NCI-H526 treated with DMSO at 0.1 percent for 48 hours (cell line): ENCODE data around the gene B4GALT3.

Experiments used
- DNase-seq: peaks from one replicate; lab custom pipeline; 2025; lab: John Stamatoyannopoulos, UW

B4GALT3 gene

DNA sequence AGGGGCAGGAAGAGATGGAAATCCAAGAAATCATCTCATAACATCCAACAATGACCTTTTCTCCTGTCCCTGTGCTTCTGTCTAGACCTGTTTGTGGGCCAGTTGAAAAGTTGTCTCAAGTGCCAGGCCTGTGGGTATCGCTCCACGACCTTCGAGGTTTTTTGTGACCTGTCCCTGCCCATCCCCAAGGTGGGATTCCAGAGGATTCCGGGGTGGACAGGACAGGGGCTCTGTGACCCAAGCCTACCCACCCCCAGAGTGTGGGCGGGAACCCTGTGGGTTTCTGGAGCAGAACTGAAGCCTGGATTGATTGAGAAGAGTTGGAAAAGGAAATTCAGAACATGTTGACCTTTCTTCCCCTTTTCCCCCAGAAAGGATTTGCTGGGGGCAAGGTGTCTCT lies 13.5 kb downstream of the B4GALT3 start:
- DNase-seq = no peak

DNA sequence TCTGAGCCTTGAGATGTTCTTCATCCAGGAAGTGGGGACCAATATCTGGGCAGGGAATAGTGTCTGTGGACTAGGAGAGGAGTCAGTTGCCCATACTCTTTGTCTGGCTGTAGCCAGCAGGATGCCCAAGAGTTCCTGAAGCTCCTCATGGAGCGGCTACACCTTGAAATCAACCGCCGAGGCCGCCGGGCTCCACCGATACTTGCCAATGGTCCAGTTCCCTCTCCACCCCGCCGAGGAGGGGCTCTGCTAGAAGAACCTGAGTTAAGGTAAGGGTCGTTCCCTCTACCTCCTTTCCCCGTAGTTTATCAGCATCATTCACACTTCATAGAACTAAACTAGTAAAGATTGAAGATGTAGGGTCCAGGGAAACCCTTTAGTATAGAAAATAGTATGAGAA lies 14.5 kb downstream of the B4GALT3 start:
- no peak for DNase-seq

DNA sequence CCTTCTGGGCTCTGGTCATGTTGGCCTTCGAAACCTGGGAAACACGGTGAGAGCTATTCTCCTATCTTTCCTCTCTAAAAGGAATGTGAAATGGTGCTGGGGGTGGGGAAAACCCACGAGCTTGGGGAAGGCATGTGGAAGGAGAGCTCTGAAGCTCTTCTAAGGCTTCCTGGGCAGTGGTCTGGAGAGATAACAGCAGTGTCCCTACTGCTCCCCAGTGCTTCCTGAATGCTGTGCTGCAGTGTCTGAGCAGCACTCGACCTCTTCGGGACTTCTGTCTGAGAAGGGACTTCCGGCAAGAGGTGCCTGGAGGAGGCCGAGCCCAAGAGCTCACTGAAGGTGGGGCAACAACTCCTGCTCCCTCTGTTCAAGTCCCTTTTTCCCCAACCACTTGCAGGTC lies 15.3 kb downstream of the B4GALT3 start:
- no peak for DNase-seq

DNA sequence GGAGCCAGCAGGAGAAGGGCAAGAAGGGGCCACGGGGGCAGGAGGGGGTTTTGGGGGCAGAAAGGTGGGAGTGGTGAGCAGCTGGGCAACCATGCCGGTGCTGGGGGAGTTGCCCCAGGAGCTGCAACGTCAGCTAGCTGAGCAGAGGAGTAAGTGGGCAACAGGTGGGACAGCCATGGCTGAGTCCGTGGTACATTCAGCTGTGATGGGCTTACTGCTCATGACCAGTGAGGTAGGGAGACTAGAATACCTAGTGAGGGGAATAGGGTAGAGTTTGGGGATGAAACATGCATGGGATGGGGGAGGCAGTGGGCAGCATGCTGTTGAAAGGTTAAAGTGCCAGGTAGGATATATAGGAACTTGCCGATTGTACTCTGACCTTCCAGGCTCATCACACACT lies 15.7 kb downstream of the B4GALT3 start:
- DNase-seq = no peak

DNA sequence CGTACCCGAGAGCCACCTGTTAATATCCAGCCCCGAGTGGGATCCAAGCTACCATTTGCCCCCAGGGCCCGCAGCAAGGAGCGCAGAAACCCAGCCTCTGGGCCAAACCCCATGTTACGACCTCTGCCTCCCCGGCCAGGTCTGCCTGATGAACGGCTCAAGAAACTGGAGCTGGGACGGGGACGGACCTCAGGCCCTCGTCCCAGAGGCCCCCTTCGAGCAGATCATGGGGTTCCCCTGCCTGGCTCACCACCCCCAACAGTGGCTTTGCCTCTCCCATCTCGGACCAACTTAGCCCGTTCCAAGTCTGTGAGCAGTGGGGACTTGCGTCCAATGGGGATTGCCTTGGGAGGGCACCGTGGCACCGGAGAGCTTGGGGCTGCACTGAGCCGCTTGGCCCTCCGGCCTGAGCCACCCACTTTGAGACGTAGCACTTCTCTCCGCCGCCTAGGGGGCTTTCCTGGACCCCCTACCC lies 16.6 kb downstream of the B4GALT3 start:
- no peak for DNase-seq

DNA sequence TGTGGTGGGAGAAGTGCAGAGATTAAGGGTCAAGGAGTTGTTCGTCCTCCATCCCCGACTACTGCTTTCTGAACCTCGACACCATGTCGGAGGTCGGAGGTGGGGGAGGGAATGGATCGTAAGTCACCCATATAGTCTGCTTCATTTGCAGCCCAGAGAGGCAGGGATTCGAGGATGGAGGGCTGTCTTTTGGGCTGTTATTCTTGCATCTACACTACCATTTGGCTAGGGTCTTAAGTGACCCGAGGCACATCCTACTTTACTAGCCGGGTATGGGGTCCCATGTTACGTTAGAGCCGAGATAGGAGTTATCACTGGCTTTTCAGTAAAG lies 17.4 kb downstream of the B4GALT3 start:
- no peak for DNase-seq

DNA sequence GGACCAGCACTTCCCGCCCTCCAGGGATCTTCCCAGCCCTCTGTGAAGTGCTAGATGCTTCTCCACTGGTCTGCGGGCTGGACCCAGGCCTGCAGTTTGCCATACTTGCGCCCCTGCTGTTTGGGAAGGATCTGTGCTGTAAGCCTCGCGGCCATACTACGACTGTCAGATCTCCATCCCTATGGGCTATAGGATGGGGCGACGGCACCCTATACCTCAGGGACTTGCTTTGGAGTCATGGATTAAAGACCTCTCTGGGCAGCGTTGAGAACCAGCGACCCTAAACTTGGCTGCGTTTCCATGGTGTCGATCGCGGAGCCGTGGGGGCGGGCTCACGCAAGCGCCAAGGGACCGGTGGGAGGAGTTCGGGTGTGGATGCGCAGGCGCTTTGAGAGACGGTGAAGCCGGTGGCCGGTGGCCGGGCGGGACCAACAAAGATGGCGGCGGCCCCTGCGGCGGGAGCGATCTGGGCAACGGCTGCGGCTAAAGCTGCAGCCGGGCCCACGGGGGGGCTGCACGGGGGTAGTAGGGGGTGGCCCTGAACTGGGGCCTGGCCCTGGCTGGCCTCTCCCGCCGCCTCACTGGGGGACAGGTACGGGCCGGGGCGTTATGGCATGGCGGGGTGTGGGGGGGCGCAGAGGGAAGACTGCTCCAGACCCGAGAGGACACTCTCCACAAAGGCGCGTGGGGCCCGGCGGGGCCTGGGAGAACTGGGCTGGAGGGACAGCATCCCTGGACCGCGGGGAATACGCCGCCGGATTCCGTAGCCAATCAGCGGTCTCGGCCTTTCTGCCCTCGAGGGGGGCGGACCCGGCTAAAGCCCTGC lies 18.0 kb downstream of the B4GALT3 start, which contains the start of gene USP21:
Gene USP21, plus strand, starts transcription at position 414 of the 826 bp plus-strand sequence. CDS start 1,141 bp downstream, outside the sequence.
- DNase-seq = peak; percentile 94

DNA sequence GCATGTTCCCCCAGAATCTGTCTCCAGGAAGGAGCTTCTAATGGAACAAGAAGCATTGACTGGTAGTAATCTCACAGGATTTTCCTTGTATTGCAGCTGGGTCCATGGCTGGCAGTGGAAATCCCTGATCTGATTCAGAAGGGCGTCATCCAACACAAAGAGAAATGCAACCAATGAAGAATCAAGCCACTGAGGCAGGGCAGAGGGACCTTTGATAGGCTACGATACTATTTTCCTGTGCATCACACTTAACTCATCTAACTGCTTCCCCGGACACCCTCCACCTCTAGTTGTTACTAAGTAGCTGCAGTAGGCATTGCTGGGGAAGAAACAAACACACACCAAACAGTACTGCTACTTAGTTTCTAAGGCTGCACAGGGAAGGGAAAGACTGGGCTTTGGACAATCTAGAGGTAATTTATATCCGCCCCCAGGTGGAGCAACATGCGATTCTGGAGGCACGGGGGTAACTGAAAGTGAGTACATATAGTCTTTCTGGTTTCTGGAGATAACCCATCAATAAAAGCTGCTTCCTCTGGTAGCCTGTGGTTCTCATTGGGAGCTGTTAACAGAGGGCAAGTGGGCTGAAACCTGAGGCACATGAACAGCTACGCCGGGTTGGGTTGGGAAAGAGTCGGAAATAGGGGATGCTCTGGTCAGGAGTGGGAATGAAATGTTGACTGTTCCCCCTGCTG lies 18.8 kb downstream of the B4GALT3 start:
- no peak for DNase-seq

DNA sequence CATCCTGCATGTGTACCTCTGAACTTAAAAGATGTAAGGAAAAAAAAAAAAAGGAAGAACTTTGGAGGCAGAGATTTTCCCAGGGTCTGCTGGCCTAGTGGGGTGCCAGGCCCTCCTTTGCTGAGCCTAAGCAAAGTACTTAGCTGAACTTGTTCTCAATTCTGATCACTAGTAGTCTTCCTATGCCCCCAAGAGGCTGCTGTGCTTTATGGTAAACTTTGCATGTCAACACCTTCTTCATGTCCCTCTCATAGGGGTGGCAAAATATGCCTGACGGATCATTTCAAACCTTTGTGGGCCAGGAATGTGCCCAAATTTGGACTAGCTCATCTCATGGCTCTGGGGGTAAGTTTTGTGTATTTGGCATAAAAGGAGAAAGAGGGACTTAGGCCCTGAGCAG lies 19.4 kb downstream of the B4GALT3 start:
- DNase-seq = no peak

DNA sequence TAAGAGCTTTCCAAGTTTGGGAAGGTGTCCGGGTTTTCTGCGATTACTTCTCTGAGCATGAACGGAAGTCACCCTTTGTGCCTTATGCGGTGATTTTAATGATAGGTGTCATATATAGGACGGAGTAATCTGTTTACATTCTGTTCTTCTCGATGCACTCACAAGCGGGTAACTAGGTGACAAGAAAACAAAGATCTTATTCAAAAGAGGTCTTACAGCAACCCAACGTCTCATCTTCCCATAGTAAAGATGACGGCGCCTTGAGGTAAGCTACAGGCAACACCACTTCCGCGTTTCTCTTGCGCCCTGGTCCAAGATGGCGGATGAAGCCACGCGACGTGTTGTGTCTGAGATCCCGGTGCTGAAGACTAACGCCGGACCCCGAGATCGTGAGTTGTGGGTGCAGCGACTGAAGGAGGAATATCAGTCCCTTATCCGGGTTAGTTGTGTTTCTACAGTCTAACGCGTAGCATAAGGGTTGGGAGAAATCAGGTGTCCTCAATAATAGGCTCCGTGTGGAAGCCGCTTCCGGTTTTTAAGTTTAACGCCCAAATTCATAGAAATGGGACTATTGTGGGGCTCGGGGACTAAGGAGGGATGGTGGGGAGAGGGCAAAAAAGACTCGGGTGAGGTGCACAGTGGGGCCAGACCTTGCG lies 23.5 kb downstream of the B4GALT3 start, which contains the start of gene UFC1:
Gene UFC1, plus strand, starts transcription at position 297 of the 656 bp plus-strand sequence. Its CDS starts 20 bp downstream, at position 317.
- DNase-seq = peak; percentile 99

DNA sequence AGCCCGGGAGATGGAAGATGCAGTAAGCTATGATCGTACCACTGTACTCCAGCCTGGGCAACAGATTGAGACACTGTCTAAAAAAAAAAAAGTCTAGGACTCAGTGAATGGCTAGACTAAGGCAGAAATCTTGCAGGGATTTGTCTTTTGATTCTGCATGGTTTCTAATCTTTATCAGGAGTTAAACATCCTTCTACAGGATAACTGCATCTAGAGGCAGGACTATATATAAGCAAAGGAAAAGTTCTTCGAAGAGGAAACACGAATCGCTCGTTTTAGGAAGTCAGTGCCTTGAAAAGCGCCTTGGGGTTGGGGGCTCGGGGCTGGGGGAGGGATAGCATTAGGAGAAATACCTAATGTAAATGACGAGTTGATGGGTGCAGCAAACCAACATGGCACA lies 24.1 kb downstream of the B4GALT3 start:
- no peak for DNase-seq

DNA sequence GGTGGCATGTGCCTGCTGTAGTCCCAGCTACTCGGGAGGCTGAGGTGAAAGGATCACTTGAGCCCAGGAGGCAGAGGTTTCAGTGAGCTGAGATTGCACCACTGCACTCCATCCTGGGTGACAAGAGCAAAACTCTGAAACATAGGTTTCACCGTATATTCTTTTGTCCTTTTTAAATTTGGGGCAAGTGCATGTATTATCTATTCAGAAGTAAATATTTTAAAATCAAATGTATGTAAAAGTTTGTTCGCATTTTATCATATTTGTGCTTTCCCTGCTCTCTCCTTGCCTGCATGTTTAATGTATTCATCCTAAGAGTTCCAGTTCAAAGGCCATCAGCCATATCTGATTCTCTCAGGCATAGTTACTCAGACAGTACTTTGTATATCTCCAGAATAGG lies 31.5 kb downstream of the B4GALT3 start:
- DNase-seq = no peak

DNA sequence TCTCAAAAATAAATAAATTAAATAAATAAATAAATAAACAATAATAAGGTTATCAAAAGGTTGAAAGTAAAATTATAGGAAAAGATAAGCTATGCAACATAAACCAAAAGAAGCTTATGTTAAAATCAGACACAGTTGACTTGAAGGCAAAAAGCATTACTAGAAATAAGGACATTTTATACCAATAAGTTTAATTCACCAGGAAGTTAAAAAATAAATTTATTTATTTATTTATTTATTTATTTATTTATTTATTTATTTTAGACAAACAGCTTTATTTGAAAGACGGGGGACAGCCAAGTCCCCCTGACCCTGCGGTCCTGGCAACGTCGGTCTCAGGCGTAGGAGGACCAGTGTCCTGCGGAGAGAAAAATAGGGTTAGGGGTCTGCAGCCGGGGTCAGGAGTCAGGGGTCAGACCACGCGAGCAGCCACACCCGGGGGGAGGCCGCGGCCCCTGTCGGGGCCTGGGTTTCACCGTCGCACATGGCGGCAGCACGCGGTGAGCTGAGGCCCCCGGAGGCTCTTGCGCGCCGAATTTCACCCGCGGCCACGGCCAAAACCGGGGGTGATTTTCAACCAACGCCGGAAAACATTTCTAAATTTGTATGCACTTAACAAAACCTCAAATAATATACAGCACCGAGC lies 36.4 kb downstream of the B4GALT3 start:
- DNase-seq = no peak

DNA sequence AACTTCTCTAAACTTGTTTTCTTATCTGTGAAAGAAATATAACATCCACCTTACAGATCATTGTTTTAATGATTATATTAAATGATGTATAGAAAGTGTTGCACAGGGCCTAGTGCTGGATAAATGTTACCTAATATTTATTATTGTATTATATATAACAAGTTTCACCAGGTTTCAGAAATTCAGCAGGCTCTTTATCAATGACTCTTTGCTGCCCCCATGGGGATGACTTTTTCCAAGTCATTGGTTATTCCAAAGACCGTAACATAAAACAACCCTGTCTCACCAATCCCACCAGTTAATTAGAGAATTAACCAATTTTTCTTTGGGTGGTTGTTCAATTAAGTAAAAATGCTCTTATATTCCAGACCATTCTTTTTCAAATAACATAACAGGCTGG lies 37.5 kb downstream of the B4GALT3 start:
- DNase-seq = peak; percentile 29

DNA sequence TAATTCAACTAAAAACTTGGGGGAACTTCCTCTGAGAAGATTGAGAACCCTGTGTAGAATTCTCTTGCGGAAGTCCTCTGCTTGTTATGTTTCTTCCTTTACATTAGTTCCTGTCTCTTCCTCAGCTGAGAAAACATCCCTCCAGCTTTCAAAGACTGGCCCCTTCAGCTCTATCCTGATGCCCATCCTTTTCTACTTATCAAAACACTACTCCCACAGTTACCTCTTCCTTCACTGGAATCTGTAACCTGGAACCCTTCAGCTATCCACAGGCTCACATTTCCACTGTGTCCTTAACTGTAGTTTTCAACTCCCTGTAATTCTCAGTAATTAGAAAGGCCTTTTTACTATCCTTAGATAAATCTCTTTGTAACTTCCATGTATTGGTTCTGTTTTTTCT lies 38.9 kb downstream of the B4GALT3 start:
- DNase-seq = no peak

DNA sequence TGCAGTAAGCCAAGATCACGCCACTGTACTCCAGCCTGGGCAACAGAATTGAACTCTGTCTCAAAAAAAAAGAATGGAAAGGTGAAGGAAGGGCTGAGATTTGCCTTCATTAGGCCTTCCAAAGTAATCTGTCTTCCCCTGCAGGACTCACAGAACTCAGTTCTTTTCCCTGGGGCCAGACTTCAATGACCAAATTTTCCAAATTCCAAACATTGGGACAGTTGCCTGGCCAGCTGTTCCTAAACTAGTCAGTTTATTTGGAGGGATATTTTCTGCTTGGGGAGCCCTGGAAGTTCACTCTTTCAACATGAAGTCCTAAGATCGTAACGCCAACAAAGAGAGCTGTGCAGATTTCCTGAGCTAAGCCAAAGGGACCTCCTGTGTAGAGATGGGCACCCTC lies 39.4 kb downstream of the B4GALT3 start:
- DNase-seq = no peak

DNA sequence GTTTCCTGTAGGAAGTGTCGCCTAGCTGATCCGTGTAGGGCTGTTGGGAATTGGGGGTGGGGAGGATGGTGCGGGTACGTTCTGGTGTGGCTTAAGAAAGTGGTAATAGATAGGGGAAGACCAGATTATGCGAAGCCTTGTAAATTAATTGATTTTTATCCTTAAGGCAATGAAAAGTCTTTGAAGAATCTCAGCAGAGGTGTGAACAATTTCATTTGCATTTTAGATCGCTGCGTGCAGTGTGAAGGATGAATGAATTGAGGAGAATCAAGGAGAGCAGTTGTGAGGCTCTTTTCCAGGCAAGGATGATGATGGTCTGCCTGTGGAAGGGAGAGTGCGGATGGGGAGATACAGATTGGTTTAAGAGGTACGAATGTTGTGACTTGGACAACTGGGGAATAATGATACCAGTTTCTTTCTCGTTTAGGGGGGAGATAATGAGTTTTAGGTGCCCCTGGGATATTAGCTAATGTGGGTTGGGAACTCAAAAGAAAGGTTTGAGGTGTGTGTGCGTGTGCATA lies 44.0 kb downstream of the B4GALT3 start:
- DNase-seq = peak; percentile 73

DNA sequence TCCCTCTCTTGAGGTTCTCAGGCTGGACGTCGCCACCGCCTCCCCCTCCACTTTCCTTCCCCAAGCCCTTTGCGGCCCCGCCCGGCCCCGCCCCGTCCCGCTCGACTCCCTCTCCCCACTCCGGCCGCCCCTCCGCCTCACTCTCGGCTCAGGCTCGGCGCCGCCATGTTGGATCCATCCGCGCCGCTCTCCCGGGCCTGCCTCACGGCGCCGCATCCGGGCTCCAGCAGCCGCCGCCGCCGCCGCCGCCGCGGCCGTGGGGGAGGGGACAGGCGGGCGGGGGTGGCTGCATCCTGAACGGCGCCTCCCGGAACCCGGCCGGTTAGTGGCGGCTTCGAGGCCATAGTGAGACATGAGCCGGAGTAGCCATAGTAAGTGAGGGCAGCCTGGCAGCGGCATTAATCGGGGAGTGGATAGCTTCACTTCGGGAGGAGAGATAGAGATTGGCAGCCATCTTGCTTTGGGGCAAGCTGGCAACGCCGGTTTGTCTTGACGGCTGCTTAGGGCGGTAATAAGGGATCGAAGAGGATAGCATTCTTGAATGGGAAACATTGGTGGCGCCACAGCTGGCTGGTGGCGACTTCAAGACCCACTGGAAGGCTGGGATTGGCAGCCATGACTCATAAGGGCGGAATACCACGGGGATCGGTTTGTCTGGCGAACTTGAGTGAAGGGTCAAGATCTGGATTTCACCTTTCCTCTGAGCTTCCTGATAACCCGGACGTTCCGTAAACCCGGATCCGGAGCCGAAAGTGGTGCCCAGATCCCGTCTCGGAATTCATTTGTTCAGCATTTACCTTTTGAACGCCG lies 44.7 kb downstream of the B4GALT3 start, which contains the start of gene DEDD:
Gene DEDD, minus strand, starts transcription at position 258 of the 810 bp plus-strand sequence. CDS start 8,205 bp downstream, outside the sequence.
- DNase-seq = peak; percentile 99

DNA sequence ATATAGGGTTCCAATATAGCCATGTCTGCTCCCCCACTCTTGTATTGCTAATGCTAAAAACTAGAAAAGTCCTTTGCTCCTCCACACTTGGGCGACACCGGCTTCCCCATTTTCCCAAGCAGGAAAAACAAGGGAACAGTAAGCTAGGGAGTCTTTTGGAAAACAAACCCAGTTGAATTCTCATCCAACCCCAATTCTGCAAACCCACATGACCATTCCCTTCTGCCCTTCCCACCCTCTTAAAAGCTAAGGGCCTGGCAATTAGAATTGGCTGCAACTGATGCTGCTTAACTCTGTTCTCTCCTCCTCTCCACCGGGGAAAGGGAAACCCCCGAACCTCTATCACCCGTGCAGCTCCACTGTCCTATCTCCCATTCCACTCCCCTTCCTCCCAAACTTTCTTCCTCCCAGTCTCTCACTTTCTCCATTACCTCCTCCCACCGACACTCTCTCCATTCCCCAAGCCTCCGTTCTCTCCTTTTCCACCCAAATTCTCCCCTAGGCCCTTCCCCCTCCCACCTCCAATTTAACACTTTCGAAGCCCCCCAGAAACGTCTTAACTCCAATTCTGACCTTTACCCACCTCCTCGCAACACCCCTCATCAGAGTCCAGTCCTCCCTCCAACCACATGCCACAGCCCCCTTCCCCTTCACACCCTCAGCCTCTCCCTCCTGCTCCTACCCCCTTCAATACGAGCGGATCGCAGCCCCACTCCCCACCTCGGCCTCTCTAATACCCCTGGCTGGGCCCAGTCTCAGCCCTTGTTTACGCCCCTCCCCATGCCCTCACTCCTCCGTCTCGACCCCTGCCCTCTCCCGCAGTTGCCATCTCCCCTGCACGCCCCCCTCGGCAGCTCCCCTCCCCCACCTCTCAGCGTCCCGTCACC lies 45.5 kb downstream of the B4GALT3 start:
- no peak for DNase-seq

DNA sequence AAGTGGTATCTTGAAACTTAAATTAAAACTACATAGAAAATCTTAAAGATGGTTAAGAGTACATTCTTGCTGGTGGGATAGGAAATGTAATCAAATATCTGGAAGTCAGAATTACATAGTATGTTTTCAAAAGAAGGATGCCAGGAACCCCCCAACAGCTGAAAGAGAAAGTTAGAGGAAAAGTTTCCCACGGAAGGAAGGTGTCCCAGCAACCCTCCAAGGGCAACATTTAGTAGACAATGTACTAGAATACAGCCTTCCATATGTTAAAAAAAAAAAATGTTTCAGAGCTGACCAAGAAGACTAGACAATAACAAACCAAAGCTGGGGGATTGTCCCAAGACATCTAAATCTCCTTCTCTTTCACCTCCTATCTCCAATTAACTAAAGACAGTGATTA lies 47.0 kb downstream of the B4GALT3 start:
- no peak for DNase-seq
